CD4-positive, alpha-beta T cell treated with Interleukin-6 at 100 ng/mL for 8 hours (primary cell): Measurements from ENCODE around the gene BCDIN3D.

ENCODE experiments used
- DNase-seq: peaks from one replicate; pipeline ENCODE4 v3.0.0-alpha.2; 2020; ENCODE audit warnings: mixed read lengths, low spot score

The BCDIN3D gene

GRCh38 chr12:49796606-49797448, 46.1 kb downstream of the BCDIN3D start:
- no peak for DNase-seq

GRCh38 chr12:49796155-49796554, 46.8 kb downstream of the BCDIN3D start:
- no peak for DNase-seq

- no peak for DNase-seq
Measured at GRCh38 chr12:49795654-49796105, 47.2 kb downstream of the BCDIN3D start.

- DNase-seq: no peak
Measured at GRCh38 chr12:49794811-49795653, 47.9 kb downstream of the BCDIN3D start.

- DNase-seq: no peak
Measured at GRCh38 chr12:49794021-49794420, 48.9 kb downstream of the BCDIN3D start.

GRCh38 chr12:49793620-49794019, 49.3 kb downstream of the BCDIN3D start:
- no peak for DNase-seq

- DNase-seq: no peak
Measured at GRCh38 chr12:49792976-49793580, 49.8 kb downstream of the BCDIN3D start.

GRCh38 chr12:49792181-49792970, 50.5 kb downstream of the BCDIN3D start:
- DNase-seq: no peak

- DNase-seq: no peak
Measured at GRCh38 chr12:49791700-49792099, 51.2 kb downstream of the BCDIN3D start.

GRCh38 chr12:49790741-49791555, 52.0 kb downstream of the BCDIN3D start:
- DNase-seq: no peak

- DNase-seq: no peak
Measured at GRCh38 chr12:49789992-49790391, 52.9 kb downstream of the BCDIN3D start.

GRCh38 chr12:49787672-49788071, 55.2 kb downstream of the BCDIN3D start:
- no peak for DNase-seq
